ENCODE results near the gene RTN4R. TPM values are rescaled to one million over a fixed set of nuclear protein-coding genes. Genes with fewer than 3 reads are reported as not detected.

RTN4R gene
- polyA plus RNA-seq, 1 experiment, result 0.16 TPM

DNA sequence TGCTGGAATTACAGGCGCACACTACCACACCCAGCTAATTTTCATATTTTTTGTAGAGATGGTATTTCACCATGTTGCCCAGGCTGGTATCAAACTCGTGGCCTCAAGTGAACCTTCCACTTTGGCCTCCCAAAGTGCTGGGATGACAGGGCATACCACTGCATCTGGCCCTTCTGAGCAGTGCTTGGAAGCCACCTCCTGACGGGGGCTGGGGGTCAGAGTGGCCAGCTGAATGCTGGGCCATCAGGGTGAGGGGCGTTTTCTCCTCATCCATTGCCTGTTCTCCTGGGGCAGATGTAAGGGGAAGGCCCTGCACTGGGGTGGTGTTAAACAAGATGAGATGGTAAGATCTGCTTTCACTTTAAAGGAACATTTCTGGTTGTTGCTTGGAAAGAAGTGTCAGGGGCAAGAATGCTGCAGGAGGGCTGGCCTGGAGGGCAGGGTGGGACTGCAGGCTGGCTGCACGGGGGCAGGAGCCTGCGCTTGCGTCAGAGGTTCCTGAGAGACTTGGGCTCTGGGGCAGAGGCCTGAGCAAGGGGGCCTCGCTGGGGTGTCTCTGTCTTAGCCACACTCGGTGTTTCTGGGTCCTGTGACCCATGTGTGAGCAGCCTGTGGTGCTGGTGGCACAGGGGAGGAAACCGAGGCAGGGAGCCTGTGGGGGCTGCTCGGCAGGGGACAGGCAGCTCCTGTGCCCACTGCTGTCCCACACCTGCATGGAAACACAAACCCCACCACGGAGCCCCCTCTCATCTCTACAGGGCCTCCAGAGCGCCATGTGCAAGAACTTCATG is 34.5 kb upstream of the RTN4R start:
- DNase-seq (ENCODE audit: low read depth, low spot score), result no peak
- CTCF ChIA-PET, result no interaction called here

DNA sequence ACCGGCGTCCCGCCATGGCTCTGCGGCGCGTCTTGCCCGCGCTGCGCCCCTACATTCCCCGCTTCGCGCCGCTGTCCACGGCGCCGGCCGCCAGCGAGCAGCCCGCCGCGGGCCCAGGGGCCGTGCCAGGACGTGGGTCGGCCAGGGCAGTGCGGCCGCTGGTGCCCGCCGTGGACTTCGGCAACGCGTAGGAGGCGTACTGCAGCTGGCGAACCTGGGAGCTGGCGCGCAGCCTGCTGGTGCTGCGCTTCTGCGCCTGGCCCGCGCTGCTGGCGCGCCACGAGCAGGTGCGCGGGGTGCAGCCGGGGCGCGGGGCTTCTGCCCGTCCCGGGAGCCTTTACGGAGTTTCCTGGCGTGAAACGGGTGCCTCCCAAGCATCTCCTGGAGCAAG is 31.6 kb upstream of the RTN4R start:
- H3K27me3 ChIP-seq (ENCODE audit: control insufficient read depth, insufficient read depth, low read length), result peaks cover 33% of the 10 kb centered on the region

More for the DNA sequence above, 34.5 kb upstream of the RTN4R start:
- H3K27me3 ChIP-seq (ENCODE audit: control insufficient read depth, insufficient read depth, low read length), result peaks cover 16% of the 10 kb centered on the region
- TF ChIP-seq, protein P1, sequence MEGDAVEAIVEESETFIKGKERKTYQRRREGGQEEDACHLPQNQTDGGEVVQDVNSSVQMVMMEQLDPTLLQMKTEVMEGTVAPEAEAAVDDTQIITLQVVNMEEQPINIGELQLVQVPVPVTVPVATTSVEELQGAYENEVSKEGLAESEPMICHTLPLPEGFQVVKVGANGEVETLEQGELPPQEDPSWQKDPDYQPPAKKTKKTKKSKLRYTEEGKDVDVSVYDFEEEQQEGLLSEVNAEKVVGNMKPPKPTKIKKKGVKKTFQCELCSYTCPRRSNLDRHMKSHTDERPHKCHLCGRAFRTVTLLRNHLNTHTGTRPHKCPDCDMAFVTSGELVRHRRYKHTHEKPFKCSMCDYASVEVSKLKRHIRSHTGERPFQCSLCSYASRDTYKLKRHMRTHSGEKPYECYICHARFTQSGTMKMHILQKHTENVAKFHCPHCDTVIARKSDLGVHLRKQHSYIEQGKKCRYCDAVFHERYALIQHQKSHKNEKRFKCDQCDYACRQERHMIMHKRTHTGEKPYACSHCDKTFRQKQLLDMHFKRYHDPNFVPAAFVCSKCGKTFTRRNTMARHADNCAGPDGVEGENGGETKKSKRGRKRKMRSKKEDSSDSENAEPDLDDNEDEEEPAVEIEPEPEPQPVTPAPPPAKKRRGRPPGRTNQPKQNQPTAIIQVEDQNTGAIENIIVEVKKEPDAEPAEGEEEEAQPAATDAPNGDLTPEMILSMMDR (IDR thresholded peaks at IDR 0.05; ENCODE audit: low read depth, low read length), result no peak
- H3K9me3 ChIP-seq (ENCODE audit: control insufficient read depth, insufficient read depth, low read length), result no peaks in the 10 kb centered on the region; the same call in 1 of the 2 replicates
- no peak overlapping the region for H3K27ac ChIP-seq (ENCODE audit: low read depth, low read length)
- no peak overlapping the region for H3K4me3 ChIP-seq (ENCODE audit: low read depth, low read length)
- POLR2A ChIA-PET, result no interaction called here

DNA sequence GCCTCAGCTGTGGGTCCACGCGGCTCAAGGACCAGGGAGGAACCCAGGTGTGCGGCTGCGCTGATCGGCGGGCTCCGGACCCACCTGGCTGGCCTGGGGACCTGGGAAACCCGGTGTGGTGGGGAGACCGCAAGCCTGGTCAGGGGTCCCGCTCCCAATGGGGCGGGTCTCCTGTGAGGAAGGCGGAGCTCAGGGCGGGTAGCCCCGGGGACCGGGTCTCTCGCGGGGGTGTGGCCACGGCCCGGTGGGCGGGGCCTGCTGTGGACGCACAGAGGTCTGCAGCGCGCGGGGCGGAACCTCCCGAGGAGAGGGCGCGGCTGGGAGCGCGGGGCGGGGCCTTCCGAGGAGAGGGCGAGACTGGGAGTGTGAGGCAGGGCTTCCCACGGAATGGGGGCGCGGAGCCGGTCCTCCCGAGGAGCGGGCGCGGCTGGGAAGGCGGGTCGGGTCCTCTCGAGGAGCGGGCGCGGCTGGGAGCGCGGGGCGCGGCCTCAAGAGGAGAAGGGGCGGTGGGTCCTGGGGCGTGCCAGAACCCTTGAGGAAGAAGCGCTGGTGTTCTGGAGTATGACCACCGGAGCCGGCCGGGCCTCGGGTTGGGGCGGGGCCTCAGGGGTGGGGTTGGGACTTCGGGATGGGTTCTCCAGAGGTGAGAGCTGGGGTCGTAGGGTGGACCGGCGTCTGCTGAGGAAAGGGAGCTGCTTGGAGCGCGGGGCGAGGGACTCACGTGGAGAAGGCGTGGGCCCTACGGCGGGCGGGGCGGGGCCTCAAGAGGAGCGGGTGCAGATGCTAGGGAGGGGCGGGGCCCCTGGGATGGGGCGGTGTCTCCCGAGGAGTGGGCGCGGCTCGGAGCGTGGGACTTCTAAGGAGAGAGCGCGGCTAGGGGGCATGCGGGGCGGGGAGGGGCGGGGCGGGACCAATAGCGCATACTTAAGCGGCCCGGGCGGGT is 31.0 kb upstream of the RTN4R start:
- H3K27me3 ChIP-seq (ENCODE audit: control insufficient read depth, insufficient read depth, low read length), result peaks cover 33% of the 10 kb centered on the region
- POLR2A ChIA-PET, result no interaction called here

More for the DNA sequence above, 31.6 kb upstream of the RTN4R start:
- H3K27ac ChIP-seq (ENCODE audit: low read depth, low read length), result no peak overlapping the region
- H3K4me3 ChIP-seq (ENCODE audit: low read depth, low read length), result peak overlapping the region; percentile 54
- no peak for DNase-seq (ENCODE audit: low read depth, low spot score)
- TF ChIP-seq, protein P1 (IDR thresholded peaks at IDR 0.05; ENCODE audit: low read depth, low read length), result no peak
- no peaks in the 10 kb centered on the region; the same call in 1 of the 2 replicates for H3K9me3 ChIP-seq (ENCODE audit: control insufficient read depth, insufficient read depth, low read length)
- ChIA-PET CTCF (no interaction called here), POLR2A (no interaction called here)

DNA sequence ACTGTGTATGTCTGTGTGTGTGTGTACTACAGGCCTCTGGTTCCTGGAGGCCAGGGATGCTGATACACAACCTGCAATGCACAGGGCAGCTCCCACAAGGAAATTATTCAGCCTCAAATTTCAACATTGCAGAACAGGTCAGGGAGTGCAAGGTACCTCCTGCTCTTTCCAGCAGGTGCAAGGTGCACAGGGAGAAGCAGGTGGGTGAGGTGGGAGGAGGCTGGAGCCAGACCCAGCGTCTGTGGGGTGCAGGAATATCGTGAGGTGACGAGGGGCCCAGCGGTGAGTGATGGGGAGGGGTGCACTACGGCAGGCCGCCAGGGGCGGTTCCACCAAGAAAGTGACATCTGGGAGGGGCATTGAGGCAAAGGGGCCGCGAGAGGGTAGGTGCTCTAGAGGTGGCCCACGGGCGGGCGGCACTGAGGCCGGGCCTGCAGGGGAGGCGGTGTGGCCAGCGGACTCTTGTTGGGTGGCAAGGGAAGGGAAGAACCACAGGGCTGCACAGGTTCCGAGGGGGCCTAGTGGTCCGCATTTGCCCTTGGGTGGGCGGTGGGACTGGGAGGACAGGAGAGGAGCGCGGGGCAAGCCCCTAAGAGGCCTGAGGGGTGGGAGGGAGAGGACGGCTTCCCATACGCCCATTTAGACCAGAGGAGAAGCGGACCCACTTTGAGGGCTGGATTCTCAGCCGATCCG is 30.1 kb upstream of the RTN4R start:
- no peak for DNase-seq (ENCODE audit: low read depth, low spot score)
- TF ChIP-seq, protein P1 (IDR thresholded peaks at IDR 0.05; ENCODE audit: low read depth, low read length), result no peak
- Histone ChIP-seq H3K27ac (ENCODE audit: low read depth, low read length) (no peak overlapping the region), H3K9me3 (ENCODE audit: control insufficient read depth, insufficient read depth, low read length) (no peaks in the 10 kb centered on the region; the same call in 1 of the 2 replicates), H3K4me3 (ENCODE audit: low read depth, low read length) (no peak overlapping the region), H3K27me3 (ENCODE audit: control insufficient read depth, insufficient read depth, low read length) (peaks cover 36% of the 10 kb centered on the region)
- ChIA-PET CTCF (no interaction called here), POLR2A (interaction anchor here (0.6 kb wide), 1 partner anchor 98 kb away, joined by 3 read pairs; no protein-coding TSS in a partner anchor)

More for the DNA sequence above, 31.0 kb upstream of the RTN4R start:
- CTCF ChIA-PET, result no interaction called here
- DNase-seq (ENCODE audit: low read depth, low spot score), result peak; percentile 20
- TF ChIP-seq, protein P1 (IDR thresholded peaks at IDR 0.05; ENCODE audit: low read depth, low read length), result no peak
- Histone ChIP-seq H3K9me3 (ENCODE audit: control insufficient read depth, insufficient read depth, low read length) (no peaks in the 10 kb centered on the region; the same call in 1 of the 2 replicates), H3K27ac (ENCODE audit: low read depth, low read length) (no peak overlapping the region), H3K4me3 (ENCODE audit: low read depth, low read length) (peak overlapping the region; percentile 54)

All from AG04450 (cell line).